Retinal pigment epithelial cell (primary cell): ENCODE measurements around the gene TRIM10.

ENCODE experiments used
- DNase-seq: peaks from one replicate; pipeline ENCODE4 v3.0.0-alpha.2; 2010; ENCODE audit warnings: low read depth
- H3K4me3 ChIP-seq: 2 replicates; pipeline ENCODE4 v1.5.1; 2011; ENCODE audit warnings: mild to moderate bottlenecking, low read length, control low read depth, moderate library complexity
- TF ChIP-seq, protein P1 (sequence below): conservative IDR thresholded peaks from 2 replicates; pipeline ENCODE4 v1.5.1; 2011; ENCODE audit warnings: low read depth, low read length, control low read depth, inconsistent platforms

The TRIM10 gene

DNA sequence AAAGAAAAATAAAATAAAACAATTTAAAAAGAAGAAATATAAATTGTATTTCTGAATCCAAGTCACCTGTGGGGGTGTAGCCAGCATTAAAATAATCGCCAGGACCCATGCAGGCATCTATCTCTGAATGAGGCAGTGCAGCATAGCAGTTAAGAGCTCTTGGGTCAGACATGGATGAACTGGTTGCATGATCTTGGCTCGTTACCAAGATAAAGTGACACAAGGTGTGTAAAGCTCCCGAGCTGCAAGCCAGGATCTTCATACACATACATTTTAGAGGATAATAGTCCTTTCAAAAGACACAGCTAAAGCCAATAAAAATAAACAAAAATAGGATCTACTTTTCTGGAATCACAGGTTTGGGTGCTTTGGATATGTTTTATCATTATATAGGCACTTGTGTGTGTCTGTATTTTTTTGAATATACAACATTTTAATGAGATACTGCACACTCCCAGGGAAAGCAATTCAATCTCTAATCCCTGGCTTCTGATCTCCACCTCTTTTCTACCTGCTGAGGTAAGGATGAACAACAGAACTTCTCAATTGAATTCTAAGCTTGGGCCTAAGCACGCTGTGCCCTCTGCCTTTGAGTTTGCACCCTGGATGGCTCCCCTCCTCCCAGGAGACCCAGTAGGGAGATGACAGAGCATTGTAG is 8.9 kb downstream of the TRIM10 start:
- no peak overlapping the region for H3K4me3 ChIP-seq
- TF ChIP-seq, protein P1, sequence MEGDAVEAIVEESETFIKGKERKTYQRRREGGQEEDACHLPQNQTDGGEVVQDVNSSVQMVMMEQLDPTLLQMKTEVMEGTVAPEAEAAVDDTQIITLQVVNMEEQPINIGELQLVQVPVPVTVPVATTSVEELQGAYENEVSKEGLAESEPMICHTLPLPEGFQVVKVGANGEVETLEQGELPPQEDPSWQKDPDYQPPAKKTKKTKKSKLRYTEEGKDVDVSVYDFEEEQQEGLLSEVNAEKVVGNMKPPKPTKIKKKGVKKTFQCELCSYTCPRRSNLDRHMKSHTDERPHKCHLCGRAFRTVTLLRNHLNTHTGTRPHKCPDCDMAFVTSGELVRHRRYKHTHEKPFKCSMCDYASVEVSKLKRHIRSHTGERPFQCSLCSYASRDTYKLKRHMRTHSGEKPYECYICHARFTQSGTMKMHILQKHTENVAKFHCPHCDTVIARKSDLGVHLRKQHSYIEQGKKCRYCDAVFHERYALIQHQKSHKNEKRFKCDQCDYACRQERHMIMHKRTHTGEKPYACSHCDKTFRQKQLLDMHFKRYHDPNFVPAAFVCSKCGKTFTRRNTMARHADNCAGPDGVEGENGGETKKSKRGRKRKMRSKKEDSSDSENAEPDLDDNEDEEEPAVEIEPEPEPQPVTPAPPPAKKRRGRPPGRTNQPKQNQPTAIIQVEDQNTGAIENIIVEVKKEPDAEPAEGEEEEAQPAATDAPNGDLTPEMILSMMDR = no peak
- DNase-seq = no peak

DNA sequence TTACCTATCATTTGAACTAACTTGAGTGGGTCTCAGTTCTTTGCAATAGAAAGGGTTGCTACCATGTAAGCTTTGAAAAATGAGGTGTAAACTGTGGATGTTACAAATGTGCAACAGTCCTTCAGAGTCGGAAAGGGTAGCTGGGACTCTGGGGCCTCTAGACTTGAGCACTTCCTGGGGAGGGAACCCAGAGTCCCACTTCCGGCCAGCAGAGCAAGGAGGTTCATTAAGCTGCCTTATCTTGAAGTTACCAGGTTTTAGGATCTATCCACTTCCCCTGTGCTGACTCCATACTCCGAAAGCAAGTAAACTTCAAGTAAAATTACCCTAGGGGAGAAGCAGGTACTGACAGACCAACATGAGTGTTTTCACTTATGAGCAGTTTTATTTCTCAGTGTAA is 9.4 kb downstream of the TRIM10 start:
- H3K4me3 ChIP-seq = no peak overlapping the region
- DNase-seq = no peak
- TF ChIP-seq, protein P1 = no peak

- no peak overlapping the region for H3K4me3 ChIP-seq
- no peak for DNase-seq
- TF ChIP-seq, protein P1 = no peak
Measured at GRCh38 chr6:30150671-30151395, 10.2 kb downstream of the TRIM10 start.

GRCh38 chr6:30149858-30150550 is 11.0 kb downstream of the TRIM10 start:
- no peak for DNase-seq
- no peak overlapping the region for H3K4me3 ChIP-seq
- TF ChIP-seq, protein P1 = no peak

DNA sequence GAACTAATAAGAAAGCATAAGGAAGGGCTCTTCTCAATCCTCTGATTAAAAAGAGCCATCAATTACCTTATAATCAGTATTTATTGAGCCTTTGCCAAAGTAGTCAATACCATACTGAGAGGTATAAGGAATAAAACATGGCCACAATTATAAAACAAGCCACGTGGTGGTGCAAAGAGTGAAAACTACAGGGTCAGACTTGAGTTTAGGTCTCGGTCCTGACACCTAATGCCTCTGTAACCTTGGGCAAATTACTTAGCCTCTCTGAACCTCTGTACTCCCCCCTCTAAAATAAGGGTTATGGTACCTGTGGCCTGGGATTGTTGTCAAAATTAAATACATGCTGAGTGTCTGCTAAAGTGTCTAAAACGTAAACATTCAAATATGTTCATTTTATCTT is 11.8 kb downstream of the TRIM10 start:
- no peak for DNase-seq
- TF ChIP-seq, protein P1 = no peak
- no peak overlapping the region for H3K4me3 ChIP-seq

DNA sequence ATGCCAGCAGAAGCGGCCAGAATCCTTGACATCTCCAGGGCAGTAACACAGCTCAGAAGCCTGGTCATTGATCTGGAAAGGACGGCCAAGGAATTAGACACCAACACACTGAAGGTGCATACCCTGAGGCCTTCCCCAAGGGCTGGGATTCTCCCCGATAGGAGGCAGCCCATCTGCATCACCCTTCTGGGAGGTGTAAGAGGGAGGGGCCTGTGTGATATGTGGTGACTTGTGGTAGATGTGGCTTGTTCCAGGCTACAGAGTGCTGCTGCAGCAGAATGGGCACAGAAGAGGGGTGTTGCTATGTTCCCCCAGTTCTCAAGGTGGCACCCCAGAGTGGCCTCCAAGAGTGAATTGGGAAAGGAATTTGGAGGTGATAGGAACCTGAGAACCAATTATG is 13.9 kb downstream of the TRIM10 start:
- TF ChIP-seq, protein P1 = no peak
- H3K4me3 ChIP-seq = no peak overlapping the region
- no peak for DNase-seq
